SK-N-MC (cell line): ENCODE results near the gene KIF3B.
"Not testable (repeated sequence)": the region's sequence is repeated elsewhere in the genome, so short reads cannot be mapped to it uniquely, and the experiment has no call there.

Source experiments
- DNase-seq: peaks from one replicate; pipeline ENCODE4 v3.0.0-alpha.2; 2011; ENCODE audit warnings: low read depth, low spot score
- H3K27ac ChIP-seq: fragments of 200-600 bp; sonication (generic); 2 replicates; pipeline ENCODE4 v1.5.1; 2016; ENCODE audit warnings: mixed run types
- H3K36me3 ChIP-seq: fragments of 200-600 bp; sonication (generic); 2 replicates; pipeline ENCODE4 v1.6.1; 2017; ENCODE audit warnings: antibody characterized with exemption, low read length, mixed read lengths; ENCODE audit not compliant: insufficient read depth
- H3K4me3 ChIP-seq: fragments of 200-600 bp; sonication (generic); 2 replicates; pipeline ENCODE4 v1.5.1; 2016
- H3K9ac ChIP-seq: fragments of 200-600 bp; sonication (generic); 2 replicates; pipeline ENCODE4 v1.8.0; 2017; ENCODE audit warnings: mixed run types, mixed read lengths; ENCODE audit not compliant: insufficient read length
- H3K9me3 ChIP-seq: fragments of 200-600 bp; sonication (generic); 2 replicates; pipeline ENCODE4 v1.6.1; 2017; ENCODE audit warnings: low read depth, mild to moderate bottlenecking, antibody characterized with exemption, low read length, moderate library complexity, mixed read lengths
- EZH2 ChIP-seq: fragments of 200-600 bp; sonication (generic); IDR thresholded peaks from one replicate; pipeline ENCODE4 v1.6.1; 2017; ENCODE audit warnings: antibody characterized with exemption
- FOXP2 ChIP-seq: optimal IDR thresholded peaks from 2 replicates; pipeline ENCODE3; 2011; ENCODE audit warnings: mild to moderate bottlenecking, moderate library complexity; ENCODE audit not compliant: insufficient read depth; ENCODE audit errors: extremely low read length, control extremely low read depth
- POLR2AphosphoS5 ChIP-seq: IDR thresholded peaks from 2 replicates; pipeline ENCODE4 v1.6.1; 2012; ENCODE audit warnings: mild to moderate bottlenecking, low read depth, low read length, borderline replicate concordance

KIF3B gene

DNA sequence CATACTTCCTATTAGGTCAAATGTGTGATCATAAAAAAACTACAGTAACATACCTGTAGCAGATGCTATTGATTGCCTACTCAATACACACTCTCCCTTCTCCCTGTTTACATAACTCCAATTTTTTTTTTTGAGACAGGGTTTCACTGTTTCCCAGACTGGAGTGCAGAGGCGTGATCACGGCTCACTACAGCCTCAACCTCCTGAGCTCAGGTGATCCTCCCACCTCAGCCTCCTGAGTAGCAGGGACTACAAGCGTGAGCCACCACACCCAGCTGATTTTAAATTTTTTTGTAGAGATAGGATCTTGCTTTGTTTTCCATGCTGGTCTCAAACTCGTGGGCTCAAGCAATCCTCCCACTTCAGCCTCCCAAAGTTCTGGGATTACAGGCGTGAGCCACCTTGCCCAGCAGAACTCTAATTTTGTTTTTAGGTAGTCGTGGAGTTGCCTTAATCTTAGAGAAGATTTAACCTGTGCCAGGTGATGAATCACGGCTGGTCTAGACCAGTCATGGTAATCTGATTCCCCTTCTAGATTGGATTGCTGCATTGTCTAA, 14.0 kb upstream of the KIF3B start:
- no peak for DNase-seq

DNA sequence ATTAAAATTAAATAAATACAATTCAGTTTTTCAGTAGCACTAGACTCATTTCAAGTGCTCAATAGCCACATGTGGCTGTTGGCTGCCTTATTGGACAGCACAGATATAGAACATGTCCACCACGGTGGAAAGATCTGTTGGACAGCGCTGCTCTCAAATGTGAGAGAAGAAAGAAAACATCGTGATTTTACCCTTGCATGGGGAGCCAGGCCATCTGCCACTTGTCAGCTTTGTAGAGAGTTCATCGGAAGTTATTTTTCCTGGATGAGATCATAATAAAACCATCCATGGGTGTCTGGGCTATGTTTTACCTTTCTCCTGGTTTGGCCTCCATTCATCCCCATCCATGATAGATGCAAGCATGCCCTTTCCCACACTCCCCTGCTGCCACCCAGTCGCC, 5.8 kb upstream of the KIF3B start:
- Histone ChIP-seq H3K9ac (no peak overlapping the region), H3K4me3 (no peak overlapping the region), H3K36me3 (no peaks in the 10 kb centered on the region), H3K27ac (no peak overlapping the region), H3K9me3 (no peaks in the 10 kb centered on the region)
- no peak for DNase-seq
- TF ChIP-seq FOXP2 (no peak), EZH2 (no peak), POLR2AphosphoS5 (no peak)

More for the DNA sequence above, 14.0 kb upstream of the KIF3B start:
- Histone ChIP-seq H3K27ac (no peak overlapping the region), H3K36me3 (no peaks in the 10 kb centered on the region), H3K9me3 (no peaks in the 10 kb centered on the region), H3K9ac (no peak overlapping the region), H3K4me3 (no peak overlapping the region)
- TF ChIP-seq EZH2 = no peak
- no peak for TF ChIP-seq FOXP2
- no peak for TF ChIP-seq POLR2AphosphoS5

DNA sequence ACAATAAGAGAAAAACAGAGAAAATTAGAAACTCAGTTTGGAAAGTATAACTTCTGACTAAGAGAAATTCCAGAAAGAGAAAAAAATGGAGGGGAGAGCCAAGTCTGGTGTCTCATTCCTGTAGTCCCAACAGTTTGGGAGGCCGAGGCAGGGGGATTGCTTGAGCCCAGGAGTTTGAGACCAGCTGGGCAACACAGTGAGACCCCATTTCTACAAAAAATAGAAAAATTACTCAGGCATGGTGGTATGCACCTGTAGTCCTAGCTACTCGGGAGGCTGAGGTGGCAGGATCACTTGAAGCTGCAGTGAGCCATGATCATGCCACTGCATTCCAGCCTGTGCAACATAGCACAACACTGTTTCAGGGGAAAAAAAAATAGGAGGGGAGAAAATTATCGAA, 3.1 kb upstream of the KIF3B start:
- no peaks in the 10 kb centered on the region for H3K36me3 ChIP-seq
- no peak overlapping the region for H3K9ac ChIP-seq
- no peak for DNase-seq
- no peak overlapping the region for H3K4me3 ChIP-seq
- no peak overlapping the region for H3K27ac ChIP-seq
- H3K9me3 ChIP-seq = no peaks in the 10 kb centered on the region
- TF ChIP-seq FOXP2 = no peak

DNA sequence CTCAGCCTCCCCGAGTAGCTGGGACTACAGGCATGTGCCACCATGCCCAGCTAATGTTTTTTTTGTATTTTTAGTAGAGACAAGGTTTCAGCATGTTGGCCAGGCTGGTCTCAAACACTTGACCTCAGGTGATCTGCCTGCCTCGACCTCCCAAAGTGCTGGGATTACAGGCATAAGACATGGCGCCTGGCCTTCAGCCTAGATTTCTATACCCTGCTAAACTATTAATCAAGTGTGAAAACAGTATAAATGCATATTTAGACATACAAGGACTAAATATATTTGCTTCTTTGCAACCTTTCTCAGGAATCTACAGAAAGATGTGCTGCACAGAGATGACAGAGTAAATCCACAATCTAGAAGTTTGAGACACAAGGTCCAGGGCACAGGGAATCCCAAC, 2.3 kb upstream of the KIF3B start:
- not testable (repeated sequence) for H3K9me3 ChIP-seq, H3K9ac ChIP-seq, H3K4me3 ChIP-seq, H3K27ac ChIP-seq, DNase-seq, H3K36me3 ChIP-seq

DNA sequence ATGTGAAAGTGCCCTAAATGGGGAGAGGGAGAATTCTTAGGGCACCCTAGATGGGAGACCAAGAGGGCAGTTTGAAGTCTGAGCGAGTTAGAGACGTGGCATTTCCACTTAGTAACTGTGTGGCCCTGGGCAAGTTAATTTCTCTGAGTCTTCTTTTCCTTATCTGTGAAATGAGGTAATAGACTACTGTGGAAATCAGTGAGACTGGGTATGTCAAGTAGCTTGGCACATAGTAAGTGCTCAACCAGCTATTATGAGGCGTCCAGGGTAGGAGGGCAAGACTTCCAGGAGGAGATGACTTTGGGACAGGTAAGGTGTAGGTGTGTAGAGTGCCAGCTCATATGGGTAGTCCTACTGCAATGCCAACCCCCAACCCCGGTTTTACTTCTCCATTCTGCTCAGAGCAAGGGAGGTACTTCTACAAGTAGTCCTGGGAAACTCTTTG, 770 bp downstream of the KIF3B start:
- H3K27ac ChIP-seq = no peak overlapping the region
- TF ChIP-seq POLR2AphosphoS5 = no peak
- DNase-seq = no peak

DNA sequence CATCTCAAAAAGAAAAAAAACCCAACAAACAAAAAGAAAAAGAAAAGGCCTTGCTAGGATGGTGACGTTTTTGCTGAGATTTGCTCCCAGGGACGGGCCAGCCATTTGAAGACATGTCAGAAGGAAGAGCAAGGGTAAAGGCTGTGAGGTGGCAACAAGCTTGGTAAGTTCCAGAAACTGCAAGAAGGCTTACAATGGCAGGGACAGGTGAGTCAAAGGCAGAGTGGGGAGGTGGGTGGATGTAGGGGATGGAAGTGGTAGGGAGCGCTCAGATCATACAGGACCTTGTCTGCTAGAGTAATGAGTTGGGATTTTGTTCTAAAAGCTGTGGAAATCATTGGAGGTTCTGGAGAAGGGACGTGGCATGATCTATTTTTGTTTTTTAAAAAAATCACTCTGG, 4.3 kb downstream of the KIF3B start:
- no peak for DNase-seq
- Histone ChIP-seq H3K36me3 (no peaks in the 10 kb centered on the region), H3K9me3 (no peaks in the 10 kb centered on the region), H3K9ac (no peak overlapping the region), H3K4me3 (no peak overlapping the region), H3K27ac (no peak overlapping the region)
- TF ChIP-seq FOXP2 = no peak
- no peak for TF ChIP-seq POLR2AphosphoS5
- no peak for TF ChIP-seq EZH2

More for the DNA sequence above, 770 bp downstream of the KIF3B start:
- Histone ChIP-seq H3K9ac (peak overlapping the region; percentile 78), H3K36me3 (no peaks in the 10 kb centered on the region), H3K4me3 (peak overlapping the region; percentile 86), H3K9me3 (no peaks in the 10 kb centered on the region)

DNA sequence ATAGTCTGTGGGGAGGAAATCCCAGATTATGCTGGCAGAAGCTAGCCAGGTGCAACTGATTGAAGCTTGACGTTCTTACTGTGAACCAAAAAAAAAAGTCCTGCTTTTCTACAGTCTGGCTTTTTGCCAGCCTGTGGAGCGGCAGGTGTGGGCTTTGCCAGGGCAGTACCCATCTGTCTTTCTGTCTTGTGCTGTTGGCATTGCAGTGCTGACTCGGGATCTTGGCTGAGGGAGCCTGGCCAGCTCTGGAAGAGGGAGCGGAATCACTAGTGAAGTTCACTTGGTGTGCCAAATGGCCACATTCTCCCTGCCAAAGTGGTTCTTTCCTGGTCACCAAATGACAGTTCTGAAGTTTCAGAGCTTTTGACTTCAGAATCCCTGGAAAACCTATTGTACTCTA, 5.0 kb downstream of the KIF3B start:
- no peak for DNase-seq
- Histone ChIP-seq H3K4me3 (no peak overlapping the region), H3K36me3 (no peaks in the 10 kb centered on the region), H3K9ac (no peak overlapping the region), H3K9me3 (no peaks in the 10 kb centered on the region), H3K27ac (no peak overlapping the region)
- TF ChIP-seq FOXP2 = no peak
- TF ChIP-seq EZH2 = no peak
- TF ChIP-seq POLR2AphosphoS5 = no peak

DNA sequence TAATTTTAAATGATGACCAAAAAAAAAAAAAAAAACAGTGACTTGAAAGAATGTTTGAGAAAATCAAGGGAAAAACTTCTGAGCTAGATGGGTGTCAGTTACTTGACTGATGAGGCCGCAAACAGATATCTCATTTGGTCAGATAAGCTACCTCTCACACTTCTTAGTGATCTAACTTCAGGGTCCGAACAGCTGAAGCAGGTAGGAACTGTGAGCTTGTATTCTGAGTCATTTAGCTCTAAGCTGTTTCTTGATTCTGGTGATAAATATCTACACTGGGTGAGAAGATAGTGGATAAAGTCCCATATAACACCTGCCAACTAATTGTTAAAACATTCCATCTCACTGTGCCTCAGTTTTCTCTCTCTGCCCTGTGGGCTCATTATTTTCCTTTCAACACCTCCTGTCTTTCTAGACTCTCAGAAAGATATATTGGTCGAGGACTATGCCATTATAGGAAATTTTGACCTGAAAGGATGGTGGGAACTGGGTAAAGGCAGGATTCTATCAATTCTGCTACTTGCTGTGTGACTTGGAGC, 7.7 kb downstream of the KIF3B start:
- TF ChIP-seq EZH2 (no peak), FOXP2 (no peak), POLR2AphosphoS5 (no peak)
- no peak for DNase-seq
- no peak overlapping the region for H3K27ac ChIP-seq
- no peak overlapping the region for H3K4me3 ChIP-seq
- no peaks in the 10 kb centered on the region for H3K9me3 ChIP-seq
- no peak overlapping the region for H3K9ac ChIP-seq
- H3K36me3 ChIP-seq = no peaks in the 10 kb centered on the region

DNA sequence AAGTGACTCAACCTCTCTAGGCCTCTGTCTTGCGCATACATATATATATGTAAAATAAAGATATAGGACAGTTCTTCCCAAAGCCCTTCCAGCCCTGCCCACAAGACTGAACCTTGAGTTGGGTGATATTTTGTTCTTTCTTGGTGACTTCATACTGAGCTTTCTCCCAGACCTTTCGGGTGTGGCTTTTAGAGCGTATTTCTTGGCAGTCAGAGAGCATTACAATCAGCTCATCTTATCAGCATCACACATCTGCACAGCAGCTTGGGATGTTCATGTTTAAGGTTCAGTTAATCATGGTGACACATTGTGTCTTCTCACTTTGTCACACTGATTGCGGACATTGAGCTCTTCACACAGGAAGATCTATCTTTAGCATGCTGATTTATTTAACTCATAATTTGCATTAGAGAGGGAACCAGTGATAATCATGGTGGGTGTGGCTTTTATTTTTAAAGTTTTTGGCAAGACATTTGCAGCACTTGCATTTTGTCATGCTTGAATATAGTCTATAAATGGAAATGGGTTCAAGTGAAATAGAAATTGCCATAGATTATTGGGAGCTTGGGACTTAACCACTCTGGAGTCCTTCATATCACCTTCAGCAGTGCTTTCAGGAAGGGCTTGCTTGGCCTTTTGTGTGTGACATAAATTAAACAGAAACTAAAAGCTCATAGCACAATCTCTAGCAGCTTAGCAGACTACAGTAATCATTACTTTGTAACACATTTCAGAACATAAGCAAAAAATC, 8.3 kb downstream of the KIF3B start:
- DNase-seq = no peak
- no peak overlapping the region for H3K9ac ChIP-seq

More for the DNA sequence above, 8.3 kb downstream of the KIF3B start:
- Histone ChIP-seq H3K36me3 (no peaks in the 10 kb centered on the region), H3K4me3 (no peak overlapping the region), H3K27ac (peak overlapping the region; percentile 10; the same call in 1 of the 2 replicates), H3K9me3 (no peaks in the 10 kb centered on the region)
- TF ChIP-seq FOXP2 = no peak
- TF ChIP-seq POLR2AphosphoS5 = no peak
